C4-2B (cell line): Measurements from ENCODE around the gene FOXP3.

Experiments used
- H3K27ac ChIP-seq: fragments of 450-650 bp; 2 replicates; pipeline ENCODE4 v1.5.1; 2017
- CTCF ChIP-seq: fragments of 450-650 bp; conservative IDR thresholded peaks from 2 replicates; pipeline ENCODE4 v1.5.1; 2017; ENCODE audit warnings: mild to moderate bottlenecking
- ZFX ChIP-seq: fragments of 450-650 bp; IDR thresholded peaks from 2 replicates; pipeline ENCODE4 v1.6.1; 2017

Gene FOXP3

GRCh38 chrX:49205443-49205842 is 59.1 kb downstream of the FOXP3 start:
- no peak for TF ChIP-seq CTCF
- TF ChIP-seq ZFX, result no peak

GRCh38 chrX:49204709-49205108 is 59.8 kb downstream of the FOXP3 start:
- TF ChIP-seq CTCF (no peak), ZFX (no peak)
- H3K27ac ChIP-seq, result no peak overlapping the region

More at GRCh38 chrX:49205443-49205842, 59.1 kb downstream of the FOXP3 start:
- H3K27ac ChIP-seq, result no peak overlapping the region

- H3K27ac ChIP-seq, result no peak overlapping the region
- no peak for TF ChIP-seq ZFX
- TF ChIP-seq CTCF, result no peak
Measured at GRCh38 chrX:49204017-49204416, 60.5 kb downstream of the FOXP3 start.

- H3K27ac ChIP-seq, result no peak overlapping the region
Measured at GRCh38 chrX:49203536-49203935, 61.0 kb downstream of the FOXP3 start.

GRCh38 chrX:49202022-49202421 is 62.5 kb downstream of the FOXP3 start:
- no peak for TF ChIP-seq CTCF
- TF ChIP-seq ZFX, result no peak
- H3K27ac ChIP-seq, result no peak overlapping the region

More at GRCh38 chrX:49203536-49203935, 61.0 kb downstream of the FOXP3 start:
- no peak for TF ChIP-seq ZFX
- no peak for TF ChIP-seq CTCF
